ENCODE results near the gene SORCS1.

The SORCS1 gene

DNA sequence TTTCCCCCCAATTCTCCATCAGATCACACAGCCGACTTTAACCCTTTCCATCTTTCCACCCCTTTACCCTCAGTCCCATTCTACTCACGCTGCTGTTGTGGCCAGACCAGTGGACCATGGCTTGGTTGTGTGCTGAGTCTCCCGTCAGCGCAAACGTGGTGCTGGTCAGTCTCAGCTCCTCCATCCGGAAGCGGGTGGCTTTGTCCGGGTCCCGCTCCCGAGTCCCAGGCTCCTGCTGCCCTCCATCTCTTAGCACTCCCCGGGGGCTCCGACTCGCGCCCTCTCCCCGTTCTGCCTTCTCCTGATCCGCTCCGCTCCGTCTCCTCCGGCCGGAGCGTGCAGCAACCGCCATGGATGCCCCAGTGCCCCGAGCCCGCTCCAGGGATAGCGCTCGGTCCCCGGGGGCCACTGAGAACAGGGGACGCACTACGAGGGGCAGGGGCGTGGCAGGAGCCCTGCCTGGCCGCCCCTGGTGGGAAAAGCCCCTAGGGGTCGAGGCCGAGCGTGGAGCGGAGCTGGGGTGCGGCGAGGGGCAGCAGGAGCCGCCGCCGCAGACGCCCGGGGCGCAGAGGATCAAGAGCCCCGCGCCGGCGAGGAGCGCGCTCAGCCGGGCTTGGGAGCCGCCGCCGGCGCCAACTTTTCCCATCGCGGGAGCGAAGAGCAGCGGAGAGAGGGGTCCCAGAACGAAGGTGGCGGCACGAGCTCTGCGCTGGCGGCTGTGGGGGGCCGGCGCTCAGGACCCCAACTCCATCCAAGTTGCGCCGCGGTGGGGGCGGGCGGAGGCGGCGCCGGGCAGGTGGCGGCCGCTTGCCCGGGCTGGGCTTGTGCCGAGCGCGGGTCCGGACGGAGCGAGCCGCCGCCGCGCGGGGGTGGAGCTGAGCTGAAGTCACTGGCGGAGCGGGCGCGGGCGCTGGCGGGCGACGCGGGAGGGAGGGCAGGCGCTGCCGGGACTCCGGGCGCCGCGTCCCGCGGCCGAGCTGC is at the start of gene SORCS1:
Gene SORCS1, minus strand, starts transcription at position 826 of the 981 bp plus-strand sequence.
- no peak for TF ChIP-seq ZNF274 (IDR thresholded peaks at IDR 0.05; ENCODE audit: low read depth, low read length)
- H3K4me3 ChIP-seq (ENCODE audit: low read length) = peak within 1 kb of the TSS; percentile 46

GRCh38 chr10:107214261-107214660 is 49.8 kb upstream of the SORCS1 start:
- no peak for TF ChIP-seq ZNF274 (IDR thresholded peaks at IDR 0.05; ENCODE audit: low read depth, low read length)
- H3K4me3 ChIP-seq (ENCODE audit: low read length) = no peak overlapping the region

- H3K4me3 ChIP-seq (ENCODE audit: low read length) = no peak overlapping the region
- no peak for TF ChIP-seq ZNF274 (IDR thresholded peaks at IDR 0.05; ENCODE audit: low read depth, low read length)
Measured at GRCh38 chr10:107213861-107214260, 49.4 kb upstream of the SORCS1 start.

- TF ChIP-seq ZNF274 (IDR thresholded peaks at IDR 0.05; ENCODE audit: low read depth, low read length) = no peak
- no peak overlapping the region for H3K4me3 ChIP-seq (ENCODE audit: low read length)
Measured at GRCh38 chr10:107206833-107207232, 42.3 kb upstream of the SORCS1 start.

DNA sequence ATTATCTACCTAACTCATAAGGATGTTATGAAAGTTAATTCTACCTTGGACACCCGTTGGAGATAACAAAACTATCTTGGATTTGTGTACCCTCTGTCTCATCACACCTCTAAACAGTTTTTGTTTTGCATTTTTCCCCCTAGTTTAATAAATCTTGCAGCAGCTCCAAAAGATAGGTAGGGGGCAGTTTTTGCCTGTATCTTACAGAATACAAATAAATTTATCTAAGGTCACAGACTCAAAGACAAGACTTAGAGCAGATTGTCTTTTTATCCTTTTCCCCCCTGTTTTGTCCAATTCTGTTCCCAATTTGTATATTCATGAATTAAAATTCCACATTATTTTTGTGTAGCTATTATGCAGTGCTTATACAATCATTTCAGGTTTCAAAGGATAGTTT is 5.0 kb upstream of the SORCS1 start:
- H3K4me3 ChIP-seq (ENCODE audit: low read length) = no peak overlapping the region
- no peak for TF ChIP-seq ZNF274 (IDR thresholded peaks at IDR 0.05; ENCODE audit: low read depth, low read length)

DNA sequence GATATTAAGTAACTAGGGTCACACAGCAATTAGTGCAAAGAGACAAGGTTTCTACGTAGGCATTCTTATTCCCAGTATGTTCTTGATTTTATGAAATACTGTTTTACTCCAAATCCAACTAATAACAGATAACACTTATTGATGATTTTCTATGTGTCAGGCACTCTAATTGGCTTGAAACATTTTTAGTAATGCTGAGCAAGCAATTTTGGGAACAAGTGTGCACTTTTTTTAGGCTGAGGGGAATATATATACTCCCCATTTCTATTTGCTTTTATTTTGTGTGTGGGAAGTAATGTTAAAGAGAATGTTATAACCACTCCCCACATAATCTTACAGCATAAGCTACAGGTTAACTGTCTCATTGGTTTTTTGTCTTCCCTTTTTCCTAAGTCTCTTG is 4.2 kb upstream of the SORCS1 start:
- H3K4me3 ChIP-seq (ENCODE audit: low read length) = no peak overlapping the region
- no peak for TF ChIP-seq ZNF274 (IDR thresholded peaks at IDR 0.05; ENCODE audit: low read depth, low read length)

- no peak overlapping the region for H3K4me3 ChIP-seq (ENCODE audit: low read length)
- TF ChIP-seq ZNF274 (IDR thresholded peaks at IDR 0.05; ENCODE audit: low read depth, low read length) = no peak
Measured at GRCh38 chr10:107166403-107166802, 1.9 kb upstream of the SORCS1 start.

- no peak for TF ChIP-seq ZNF274 (IDR thresholded peaks at IDR 0.05; ENCODE audit: low read depth, low read length)
- peak overlapping the region; percentile 46 for H3K4me3 ChIP-seq (ENCODE audit: low read length)
Measured at GRCh38 chr10:107164992-107165391, 486 bp upstream of the SORCS1 start.

DNA sequence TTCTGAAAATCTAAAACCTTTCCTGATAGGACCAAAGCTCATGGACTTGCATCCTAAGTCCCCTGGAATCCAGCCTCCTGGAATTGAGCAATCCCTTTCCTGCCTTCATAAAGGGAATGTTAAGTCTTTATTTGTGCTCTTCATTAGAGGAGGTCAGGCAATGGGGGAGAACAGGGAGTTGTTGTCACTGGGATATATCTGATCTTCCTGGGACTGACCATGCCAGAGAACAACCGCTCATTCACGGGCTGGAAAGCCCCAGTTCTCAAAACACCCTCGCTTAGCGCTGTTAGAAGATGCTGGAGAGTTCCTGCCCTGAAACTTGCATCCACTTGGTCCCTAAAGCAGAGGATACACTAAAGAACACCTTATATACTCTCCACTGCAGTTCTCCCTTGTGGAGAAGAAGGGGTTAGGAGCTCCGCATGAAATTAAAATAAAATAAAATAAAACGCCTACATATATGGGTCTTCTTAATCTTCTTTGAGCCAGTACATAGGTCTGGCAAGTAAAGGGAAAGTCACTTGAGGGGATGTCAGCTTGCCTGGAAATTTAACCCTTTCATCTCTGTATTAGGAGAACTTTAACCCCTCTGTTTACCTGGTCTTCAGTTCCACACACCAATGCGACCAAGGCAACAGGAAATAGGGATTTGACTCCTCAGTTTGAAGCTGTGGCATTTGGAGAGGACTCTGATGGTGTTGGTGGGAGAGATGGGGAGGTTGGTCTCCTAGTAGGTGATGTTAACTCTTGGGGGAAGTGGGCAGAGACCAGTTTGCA is 1.2 kb downstream of the SORCS1 start:
- no peak overlapping the region for H3K4me3 ChIP-seq (ENCODE audit: low read length)
- no peak for TF ChIP-seq ZNF274 (IDR thresholded peaks at IDR 0.05; ENCODE audit: low read depth, low read length)

DNA sequence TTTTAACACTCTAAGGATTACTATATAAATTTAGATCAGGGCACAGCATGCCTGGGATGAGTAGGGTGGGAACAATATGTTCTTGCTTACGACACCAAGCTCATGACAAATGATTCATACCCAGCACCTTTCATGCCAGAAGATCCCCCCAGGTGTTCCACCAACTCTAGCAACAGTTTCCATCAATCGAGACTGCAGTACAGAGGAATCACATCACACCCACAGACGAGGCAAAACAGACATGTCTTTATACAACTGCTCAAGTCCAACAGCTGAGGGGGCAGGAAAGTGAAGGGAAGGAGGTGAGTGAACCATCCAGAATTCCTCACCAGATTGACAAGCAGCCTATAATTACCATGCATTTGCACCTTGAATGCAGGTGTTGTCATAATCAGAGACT is 3.6 kb downstream of the SORCS1 start:
- TF ChIP-seq ZNF274 (IDR thresholded peaks at IDR 0.05; ENCODE audit: low read depth, low read length) = no peak

GRCh38 chr10:107159871-107160270 is 4.6 kb downstream of the SORCS1 start:
- no peak for TF ChIP-seq ZNF274 (IDR thresholded peaks at IDR 0.05; ENCODE audit: low read depth, low read length)
- H3K4me3 ChIP-seq (ENCODE audit: low read length) = no peak overlapping the region

More for the DNA sequence above, 3.6 kb downstream of the SORCS1 start:
- H3K4me3 ChIP-seq (ENCODE audit: low read length) = no peak overlapping the region

- TF ChIP-seq ZNF274 (IDR thresholded peaks at IDR 0.05; ENCODE audit: low read depth, low read length) = no peak
Measured at GRCh38 chr10:107157071-107157470, 7.4 kb downstream of the SORCS1 start.

DNA sequence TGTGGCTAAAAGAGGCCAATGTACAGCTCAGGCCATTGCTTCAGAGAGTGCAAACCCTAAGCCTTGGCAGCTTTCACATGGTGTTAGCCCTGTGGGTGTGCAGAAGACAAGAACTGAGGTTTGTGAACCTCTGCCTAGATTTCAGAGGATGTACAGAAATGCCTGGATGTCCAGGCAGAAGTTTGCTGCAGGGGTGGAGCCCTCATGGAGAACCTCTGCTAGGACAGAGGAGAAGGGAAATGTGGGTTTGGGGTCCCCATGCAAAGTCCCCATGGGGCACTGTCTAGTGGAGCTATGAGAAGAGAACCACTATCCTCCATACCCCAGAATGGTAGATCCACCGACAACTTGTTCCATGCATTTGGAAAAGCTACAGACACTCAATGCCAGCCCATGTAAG is 12.4 kb downstream of the SORCS1 start:
- no peak for TF ChIP-seq ZNF274 (IDR thresholded peaks at IDR 0.05; ENCODE audit: low read depth, low read length)
- no peak overlapping the region for H3K4me3 ChIP-seq (ENCODE audit: low read length)

More at GRCh38 chr10:107157071-107157470, 7.4 kb downstream of the SORCS1 start:
- H3K4me3 ChIP-seq (ENCODE audit: low read length) = no peak overlapping the region

- H3K4me3 ChIP-seq (ENCODE audit: low read length) = no peak overlapping the region
- no peak for TF ChIP-seq ZNF274 (IDR thresholded peaks at IDR 0.05; ENCODE audit: low read depth, low read length)
Measured at GRCh38 chr10:107148906-107149305, 15.6 kb downstream of the SORCS1 start.

DNA sequence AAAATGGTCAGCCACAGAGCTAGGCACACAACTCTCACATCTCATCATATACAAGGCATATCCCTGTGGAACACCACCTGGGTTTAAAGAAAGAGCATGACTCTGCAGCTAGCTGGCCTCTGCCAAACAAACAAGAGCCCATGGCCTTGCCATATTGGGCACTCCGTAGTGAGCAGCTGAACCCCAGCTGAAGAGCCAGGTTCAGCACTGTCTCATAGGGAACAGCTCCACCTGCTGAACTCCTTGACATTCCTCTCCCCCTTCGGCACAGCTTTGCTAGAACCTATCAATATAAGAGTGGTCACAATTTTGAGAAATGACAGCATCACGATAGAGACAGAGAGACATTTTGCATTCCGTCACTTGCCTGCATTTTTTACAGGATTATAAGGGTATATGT is 20.0 kb downstream of the SORCS1 start:
- no peak for TF ChIP-seq ZNF274 (IDR thresholded peaks at IDR 0.05; ENCODE audit: low read depth, low read length)
- H3K4me3 ChIP-seq (ENCODE audit: low read length) = no peak overlapping the region
